ENCODE measurements around the gene ANKRD13B. TPM values are rescaled to one million over a fixed set of nuclear protein-coding genes. Genes with fewer than 3 reads are reported as not detected.

The ANKRD13B gene
- total RNA-seq, 5 donors from 2014 or later (not counting 1 experiment from before 2014, with no cell fraction given) = 1.7 to 6.4 (median 4.1) TPM

GRCh38 chr17:29593591-29594518 is 923 bp downstream of the ANKRD13B start:
- Histone ChIP-seq H3K36me3 (ENCODE audit: control insufficient read depth in 2 of 2, extremely low read depth in 1 of 2, insufficient read depth in 1 of 2, low read length in 1 of 2) (no peaks in the 10 kb centered on the region), H3K9me3 (no peaks in the 10 kb centered on the region), H3K4me3 (ENCODE audit: control insufficient read depth in 1 of 2, extremely low read depth in 1 of 2, low read length in 1 of 2) (peak overlapping the region; percentile 41 to 69), H3K27ac (ENCODE audit: low read length) (no peak overlapping the region), H3K4me1 (ENCODE audit: control insufficient read depth in 1 of 2, extremely low read depth in 1 of 2, insufficient read depth in 2 of 2, low read length in 2 of 2) (peaks cover 27 to 47% of the 10 kb centered on the region in 2 experiments), H3K27me3 (replicated peaks in 1 of 2; ENCODE audit: control insufficient read depth in 2 of 2, extremely low read depth in 1 of 2, insufficient read depth in 2 of 2, low read length in 1 of 2) (peaks cover 0 to 21% of the 10 kb centered on the region in 2 experiments)
- no peak overlapping the region for H3K27ac Mint-ChIP-seq
- ChIA-PET CTCF (interaction anchor here (0.5 to 4.4 kb wide), 5 partner anchors 13 to 921 kb away, joined by 4 to 56 read pairs (median 6); no protein-coding TSS in a partner anchor), POLR2A (no interaction called here)
- 5% methylated on average over 45 of the region's 64 CpGs for WGBS (ENCODE audit: insufficient coverage)
- H3K4me3 Mint-ChIP-seq = peak overlapping the region; percentile 67 to 83 (median 72)
- H3K9me3 Mint-ChIP-seq = no peaks in the 10 kb centered on the region
- H3K36me3 Mint-ChIP-seq = no peaks in the 10 kb centered on the region
- H3K4me1 Mint-ChIP-seq = peaks cover 24 to 35% (median 33%) of the 10 kb centered on the region in 3 donors
- no peaks in the 10 kb centered on the region for H3K27me3 Mint-ChIP-seq
- DNase-seq (peak in 7 of 35 experiments; percentile 16 to 46 (median 24)), ATAC-seq (replicated peaks in 1 of 4) (no peak)

- H3K27ac Mint-ChIP-seq = no peak overlapping the region
Measured at GRCh38 chr17:29594519-29595090, 1.7 kb downstream of the ANKRD13B start.

GRCh38 chr17:29595107-29595942 is 2.4 kb downstream of the ANKRD13B start:
- ATAC-seq (replicated peaks in 1 of 4) = no peak
- H3K4me3 ChIP-seq (ENCODE audit: control insufficient read depth in 1 of 2, extremely low read depth in 1 of 2, low read length in 1 of 2) = no peak overlapping the region
- no peak for DNase-seq
- H3K36me3 ChIP-seq (ENCODE audit: control insufficient read depth in 2 of 2, extremely low read depth in 1 of 2, insufficient read depth in 1 of 2, low read length in 1 of 2) = no peaks in the 10 kb centered on the region
- WGBS (ENCODE audit: insufficient coverage) = 100% methylated on average over 1 of the region's 7 CpGs
- POLR2A ChIA-PET = interaction anchor here in 1 of 2 donors (0.6 kb wide), 1 partner anchor 136 kb away, joined by 3 read pairs; no protein-coding TSS in a partner anchor
- H3K36me3 Mint-ChIP-seq = no peaks in the 10 kb centered on the region
- CTCF ChIA-PET = interaction anchor here in 1 of 2 donors (1.3 kb wide), 1 partner anchor 15 kb away, joined by 4 read pairs; no protein-coding TSS in a partner anchor
- peaks cover 19 to 29% (median 29%) of the 10 kb centered on the region in 3 donors for H3K4me1 Mint-ChIP-seq
- no peak overlapping the region for H3K27ac ChIP-seq (ENCODE audit: low read length)
- H3K27me3 Mint-ChIP-seq = no peaks in the 10 kb centered on the region
- no peaks in the 10 kb centered on the region for H3K9me3 ChIP-seq
- H3K27ac Mint-ChIP-seq = no peak overlapping the region
- peak overlapping the region; percentile 67 to 83 (median 72) for H3K4me3 Mint-ChIP-seq
- H3K4me1 ChIP-seq (ENCODE audit: control insufficient read depth in 1 of 2, extremely low read depth in 1 of 2, insufficient read depth in 2 of 2, low read length in 2 of 2) = peaks cover 21 to 40% of the 10 kb centered on the region in 2 experiments
- peaks cover 0 to 21% of the 10 kb centered on the region in 2 experiments for H3K27me3 ChIP-seq (replicated peaks in 1 of 2; ENCODE audit: control insufficient read depth in 2 of 2, extremely low read depth in 1 of 2, insufficient read depth in 2 of 2, low read length in 1 of 2)
- H3K9me3 Mint-ChIP-seq = no peaks in the 10 kb centered on the region

More at GRCh38 chr17:29594519-29595090, 1.7 kb downstream of the ANKRD13B start:
- Histone ChIP-seq H3K36me3 (ENCODE audit: control insufficient read depth in 2 of 2, extremely low read depth in 1 of 2, insufficient read depth in 1 of 2, low read length in 1 of 2) (no peaks in the 10 kb centered on the region), H3K4me1 (ENCODE audit: control insufficient read depth in 1 of 2, extremely low read depth in 1 of 2, insufficient read depth in 2 of 2, low read length in 2 of 2) (peaks cover 27 to 47% of the 10 kb centered on the region in 2 experiments), H3K4me3 (ENCODE audit: control insufficient read depth in 1 of 2, extremely low read depth in 1 of 2, low read length in 1 of 2) (no peak overlapping the region), H3K9me3 (no peaks in the 10 kb centered on the region), H3K27me3 (replicated peaks in 1 of 2; ENCODE audit: control insufficient read depth in 2 of 2, extremely low read depth in 1 of 2, insufficient read depth in 2 of 2, low read length in 1 of 2) (peaks cover 0 to 21% of the 10 kb centered on the region in 2 experiments), H3K27ac (ENCODE audit: low read length) (no peak overlapping the region)
- no peaks in the 10 kb centered on the region for H3K36me3 Mint-ChIP-seq
- ATAC-seq (replicated peaks in 1 of 4) (no peak), DNase-seq (no peak)
- H3K9me3 Mint-ChIP-seq = no peaks in the 10 kb centered on the region
- POLR2A ChIA-PET = no interaction called here
- H3K27me3 Mint-ChIP-seq = no peaks in the 10 kb centered on the region
- WGBS (ENCODE audit: insufficient coverage) = 86% methylated on average over 10 of the region's 11 CpGs
- peak overlapping the region; percentile 67 to 83 (median 72) for H3K4me3 Mint-ChIP-seq
- CTCF ChIA-PET = interaction anchor here (0.6 to 4.4 kb wide), 3 partner anchors 14 to 922 kb away, joined by 4 to 56 read pairs (median 4); no protein-coding TSS in a partner anchor
- H3K4me1 Mint-ChIP-seq = peaks cover 24 to 35% (median 33%) of the 10 kb centered on the region in 3 donors

GRCh38 chr17:29595943-29596774 is 3.2 kb downstream of the ANKRD13B start:
- H3K27me3 Mint-ChIP-seq = no peaks in the 10 kb centered on the region
- H3K36me3 Mint-ChIP-seq = no peaks in the 10 kb centered on the region
- no peak overlapping the region for H3K27ac Mint-ChIP-seq
- ATAC-seq (replicated peaks in 1 of 4) = no peak
- no peaks in the 10 kb centered on the region for H3K9me3 ChIP-seq
- no peaks in the 10 kb centered on the region for H3K9me3 Mint-ChIP-seq
- H3K4me3 ChIP-seq (ENCODE audit: control insufficient read depth in 1 of 2, extremely low read depth in 1 of 2, low read length in 1 of 2) = no peak overlapping the region
- H3K4me1 Mint-ChIP-seq = peaks cover 11 to 21% (median 20%) of the 10 kb centered on the region in 3 donors
- ChIA-PET CTCF (no interaction called here), POLR2A (interaction anchor here in 1 of 2 donors (0.6 kb wide), 1 partner anchor 137 kb away, joined by 3 read pairs; no protein-coding TSS in a partner anchor)
- WGBS (ENCODE audit: insufficient coverage) = 92% methylated on average over 8 of the region's 12 CpGs
- no peaks in the 10 kb centered on the region for H3K36me3 ChIP-seq (ENCODE audit: control insufficient read depth in 2 of 2, extremely low read depth in 1 of 2, insufficient read depth in 1 of 2, low read length in 1 of 2)
- peaks cover 16 to 31% of the 10 kb centered on the region in 2 experiments for H3K4me1 ChIP-seq (ENCODE audit: control insufficient read depth in 1 of 2, extremely low read depth in 1 of 2, insufficient read depth in 2 of 2, low read length in 2 of 2)
- no peak for DNase-seq
- H3K4me3 Mint-ChIP-seq = no peak overlapping the region
- H3K27me3 ChIP-seq (replicated peaks in 1 of 2; ENCODE audit: control insufficient read depth in 2 of 2, extremely low read depth in 1 of 2, insufficient read depth in 2 of 2, low read length in 1 of 2) = peaks cover 0 to 21% of the 10 kb centered on the region in 2 experiments
- H3K27ac ChIP-seq (ENCODE audit: low read length) = no peak overlapping the region

GRCh38 chr17:29596811-29597210 is 3.9 kb downstream of the ANKRD13B start:
- ChIA-PET POLR2A (no interaction called here), CTCF (interaction anchor here in 1 of 2 donors (0.6 kb wide), 1 partner anchor 19 kb away, joined by 3 read pairs; no protein-coding TSS in a partner anchor)
- H3K4me3 Mint-ChIP-seq = no peak overlapping the region
- H3K36me3 Mint-ChIP-seq = no peaks in the 10 kb centered on the region
- peaks cover 4 to 15% (median 14%) of the 10 kb centered on the region in 3 donors for H3K4me1 Mint-ChIP-seq
- DNase-seq (no peak), ATAC-seq (replicated peaks in 1 of 4) (no peak)
- Histone ChIP-seq H3K4me3 (ENCODE audit: control insufficient read depth in 1 of 2, extremely low read depth in 1 of 2, low read length in 1 of 2) (no peak overlapping the region), H3K27ac (ENCODE audit: low read length) (no peak overlapping the region), H3K9me3 (no peaks in the 10 kb centered on the region), H3K4me1 (ENCODE audit: control insufficient read depth in 1 of 2, extremely low read depth in 1 of 2, insufficient read depth in 2 of 2, low read length in 2 of 2) (peaks cover 11 to 25% of the 10 kb centered on the region in 2 experiments), H3K36me3 (ENCODE audit: control insufficient read depth in 2 of 2, extremely low read depth in 1 of 2, insufficient read depth in 1 of 2, low read length in 1 of 2) (no peaks in the 10 kb centered on the region), H3K27me3 (replicated peaks in 1 of 2; ENCODE audit: control insufficient read depth in 2 of 2, extremely low read depth in 1 of 2, insufficient read depth in 2 of 2, low read length in 1 of 2) (peaks cover 0 to 21% of the 10 kb centered on the region in 2 experiments)
- H3K27me3 Mint-ChIP-seq = no peaks in the 10 kb centered on the region
- H3K27ac Mint-ChIP-seq = no peak overlapping the region
- 88% methylated on average over 8 of the region's 9 CpGs for WGBS (ENCODE audit: insufficient coverage)
- no peaks in the 10 kb centered on the region for H3K9me3 Mint-ChIP-seq
